HL-60 (cell line): Measurements from ENCODE around the gene RYR3.

ENCODE experiments used
- CTCF ChIP-seq: IDR thresholded peaks from one replicate; pipeline ENCODE4 v1.5.1; 2011; ENCODE audit warnings: low read length, control low read depth, inconsistent platforms; ENCODE audit not compliant: insufficient read depth
- GABPA ChIP-seq: IDR thresholded peaks from 2 replicates; pipeline ENCODE4 v1.6.1; 2012; ENCODE audit warnings: low read depth
- POLR2AphosphoS5 ChIP-seq: IDR thresholded peaks from 2 replicates; pipeline ENCODE4 v1.6.1; 2012; ENCODE audit warnings: low read depth
- SPI1 ChIP-seq: IDR thresholded peaks from 2 replicates; pipeline ENCODE4 v1.6.1; 2012; ENCODE audit warnings: low read depth, mild to moderate bottlenecking, borderline replicate concordance
- TF ChIP-seq, protein P1 (sequence below): IDR thresholded peaks from 2 replicates; pipeline ENCODE4 v1.6.1; 2012; ENCODE audit warnings: low read depth; ENCODE audit not compliant: insufficient replicate concordance

DNA sequence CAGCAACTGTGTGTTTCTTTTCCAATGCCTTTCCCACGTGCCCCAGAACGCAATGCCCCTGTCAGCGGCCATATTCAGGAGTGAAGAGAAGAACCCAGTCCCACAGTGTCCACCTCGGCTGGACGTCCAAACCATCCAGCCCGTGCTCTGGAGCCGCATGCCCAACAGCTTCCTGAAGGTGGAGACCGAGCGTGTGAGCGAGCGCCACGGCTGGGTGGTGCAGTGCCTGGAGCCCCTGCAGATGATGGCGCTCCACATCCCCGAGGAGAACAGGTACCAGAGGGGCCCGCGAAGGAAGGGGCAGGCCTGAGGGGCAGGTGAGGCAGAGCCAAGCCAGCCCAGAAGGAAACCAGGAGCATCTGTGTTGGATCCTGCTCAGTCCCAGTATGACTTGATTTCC lies 349.4 kb downstream of the RYR3 start:
- TF ChIP-seq POLR2AphosphoS5: no peak
- no peak for TF ChIP-seq CTCF
- TF ChIP-seq, protein P1, sequence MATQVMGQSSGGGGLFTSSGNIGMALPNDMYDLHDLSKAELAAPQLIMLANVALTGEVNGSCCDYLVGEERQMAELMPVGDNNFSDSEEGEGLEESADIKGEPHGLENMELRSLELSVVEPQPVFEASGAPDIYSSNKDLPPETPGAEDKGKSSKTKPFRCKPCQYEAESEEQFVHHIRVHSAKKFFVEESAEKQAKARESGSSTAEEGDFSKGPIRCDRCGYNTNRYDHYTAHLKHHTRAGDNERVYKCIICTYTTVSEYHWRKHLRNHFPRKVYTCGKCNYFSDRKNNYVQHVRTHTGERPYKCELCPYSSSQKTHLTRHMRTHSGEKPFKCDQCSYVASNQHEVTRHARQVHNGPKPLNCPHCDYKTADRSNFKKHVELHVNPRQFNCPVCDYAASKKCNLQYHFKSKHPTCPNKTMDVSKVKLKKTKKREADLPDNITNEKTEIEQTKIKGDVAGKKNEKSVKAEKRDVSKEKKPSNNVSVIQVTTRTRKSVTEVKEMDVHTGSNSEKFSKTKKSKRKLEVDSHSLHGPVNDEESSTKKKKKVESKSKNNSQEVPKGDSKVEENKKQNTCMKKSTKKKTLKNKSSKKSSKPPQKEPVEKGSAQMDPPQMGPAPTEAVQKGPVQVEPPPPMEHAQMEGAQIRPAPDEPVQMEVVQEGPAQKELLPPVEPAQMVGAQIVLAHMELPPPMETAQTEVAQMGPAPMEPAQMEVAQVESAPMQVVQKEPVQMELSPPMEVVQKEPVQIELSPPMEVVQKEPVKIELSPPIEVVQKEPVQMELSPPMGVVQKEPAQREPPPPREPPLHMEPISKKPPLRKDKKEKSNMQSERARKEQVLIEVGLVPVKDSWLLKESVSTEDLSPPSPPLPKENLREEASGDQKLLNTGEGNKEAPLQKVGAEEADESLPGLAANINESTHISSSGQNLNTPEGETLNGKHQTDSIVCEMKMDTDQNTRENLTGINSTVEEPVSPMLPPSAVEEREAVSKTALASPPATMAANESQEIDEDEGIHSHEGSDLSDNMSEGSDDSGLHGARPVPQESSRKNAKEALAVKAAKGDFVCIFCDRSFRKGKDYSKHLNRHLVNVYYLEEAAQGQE: no peak
- no peak for TF ChIP-seq GABPA
- no peak for TF ChIP-seq SPI1
